HCT116 (cell line): ENCODE results near the gene C1S. TPM values are rescaled to one million over a fixed set of nuclear protein-coding genes. Genes with fewer than 3 reads are reported as not detected.

Source experiments
- ATAC-seq: fragments of 200-7000 bp; cut with Tn5 transposase; 2 replicates; pipeline ENCODE4 v1.9.1; 2020; ENCODE audit warnings: mild to moderate bottlenecking, moderate library complexity
- BruUV-seq: library from RNA; stranded (reverse); fragments of 400-500 nt; replicated peaks from 2 replicates; lab custom pipeline; 2021; lab: Mats Ljungman, UMichigan
- CTCF ChIA-PET: fragments of 300-600 bp; sonication (Branson Sonifier 250); formaldehyde crosslinking; loops from one replicate; lab custom pipeline; 2021; ENCODE audit warnings: antibody characterized with exemption; lab: Charles Lee
- POLR2A ChIA-PET: fragments of 300-600, 350-600 bp; sonication (Branson Sonifier 250); formaldehyde crosslinking; loops from one replicate; lab custom pipeline; 2021; ENCODE audit warnings: antibody characterized with exemption; lab: Charles Lee
- RAD21 ChIA-PET, 2 experiments: fragments of 300-600 bp; sonication (Branson Sonifier 250); formaldehyde crosslinking; loops; one replicate each; lab custom pipeline; 2023; ENCODE audit warnings: low total read pairs in 2 of 2; ENCODE audit not compliant: uncharacterized antibody in 2 of 2, unreplicated experiment in 2 of 2, low non-redundant PET in 1 of 2; lab: Charles Lee
- DNase-seq: peaks from one replicate; pipeline ENCODE4 v3.0.0-alpha.2; 2010; ENCODE audit warnings: low read depth, low spot score
- H2AFZ ChIP-seq: fragments of 200-600 bp; shearing (Covaris generic), sonication (generic); 2 replicates; pipeline ENCODE4 v1.6.1; 2017; ENCODE audit warnings: low read depth, mixed run types, mixed read lengths, antibody characterized with exemption, low read length; ENCODE audit not compliant: poor library complexity, severe bottlenecking
- H3K27ac ChIP-seq: 2 replicates; pipeline ENCODE4 v1.5.1; 2012; ENCODE audit warnings: low read depth, low read length
- H3K27me3 ChIP-seq: fragments of 200-600 bp; sonication (generic); 2 replicates; pipeline ENCODE4 v1.6.1; 2016; ENCODE audit warnings: mixed run types, low read length, mixed read lengths; ENCODE audit not compliant: insufficient read depth
- H3K36me3 ChIP-seq, 2 experiments: fragments of 200-500 bp in 1 of 2; fragments of 200-600 bp in 1 of 2; sonication (Bioruptor generic) in 1 of 2; sonication (generic) in 1 of 2; 2 replicates each; pipeline versions ENCODE4 v1.5.1 to v1.6.1; 2014 to 2016; ENCODE audit warnings: low read length in 2 of 2, inconsistent platforms in 1 of 2, mixed read lengths in 1 of 2, mixed run types in 1 of 2; ENCODE audit not compliant: insufficient read depth in 2 of 2, control insufficient read depth in 1 of 2
- H3K4me1 ChIP-seq, 2 experiments: fragments of 200-600 bp in 1 of 2; sonication (generic) in 1 of 2; 2 replicates each; pipeline versions ENCODE4 v1.5.1 to v1.6.1; 2012 to 2017; ENCODE audit warnings: low read length in 2 of 2, inconsistent platforms in 1 of 2, mild to moderate bottlenecking in 1 of 2, mixed read lengths in 1 of 2, mixed run types in 1 of 2, moderate library complexity in 1 of 2; ENCODE audit not compliant: insufficient read depth in 2 of 2, control insufficient read depth in 1 of 2
- H3K4me2 ChIP-seq: fragments of 200-600 bp; sonication (generic); 2 replicates; pipeline ENCODE4 v1.6.1; 2017; ENCODE audit warnings: mixed run types, low read length, mixed read lengths
- H3K4me3 ChIP-seq, 2 experiments: fragments of 200-600 bp in 1 of 2; sonication (generic) in 1 of 2; replicated peaks in 1 of 2; 2 replicates each; pipeline ENCODE4 v1.5.1; 2011 to 2016; ENCODE audit warnings: low read length in 2 of 2, control low read depth in 1 of 2, low read depth in 1 of 2, mild to moderate bottlenecking in 1 of 2, mixed read lengths in 1 of 2, mixed run types in 1 of 2
- H3K79me2 ChIP-seq: fragments of 200-600 bp; sonication (generic); 2 replicates; pipeline ENCODE4 v1.6.1; 2017; ENCODE audit warnings: mild to moderate bottlenecking, mixed run types, low read length, moderate library complexity, mixed read lengths; ENCODE audit not compliant: insufficient read depth
- H3K9ac ChIP-seq: fragments of 200-600 bp; sonication (generic); 2 replicates; pipeline ENCODE4 v1.6.1; 2016; ENCODE audit warnings: low read length, mixed read lengths
- H3K9me2 ChIP-seq: fragments of 200-600 bp; sonication (generic), shearing (Covaris generic); 2 replicates; pipeline ENCODE4 v1.6.1; 2017; ENCODE audit warnings: mixed run types, mild to moderate bottlenecking, moderate library complexity; ENCODE audit not compliant: insufficient read depth
- H3K9me3 ChIP-seq, 2 experiments: fragments of 200-500 bp in 1 of 2; fragments of 200-600 bp in 1 of 2; sonication (Bioruptor generic) in 1 of 2; sonication (generic) in 1 of 2; 2 replicates each; pipeline ENCODE4 v1.6.1; 2014 to 2017; ENCODE audit warnings: low read length in 2 of 2, mixed read lengths in 2 of 2, inconsistent platforms in 1 of 2, low read depth in 1 of 2, mild to moderate bottlenecking in 1 of 2, mixed run types in 1 of 2, moderate library complexity in 1 of 2; ENCODE audit not compliant: control insufficient read depth in 1 of 2, insufficient read depth in 1 of 2
- H4K20me1 ChIP-seq: fragments of 200-600 bp; sonication (generic), shearing (Covaris generic); 2 replicates; pipeline ENCODE4 v1.6.1; 2017; ENCODE audit warnings: mixed run types, mild to moderate bottlenecking, moderate library complexity; ENCODE audit not compliant: insufficient read depth
- EZH2 ChIP-seq: fragments of 200-600 bp; sonication (generic); IDR thresholded peaks from 2 replicates; pipeline ENCODE4 v1.6.1; 2017; ENCODE audit warnings: antibody characterized with exemption, mixed run types
- EZH2phosphoT487 ChIP-seq: fragments of 200-600 bp; IDR thresholded peaks from 2 replicates; pipeline ENCODE4 v1.6.1; 2018; ENCODE audit warnings: antibody characterized with exemption, borderline replicate concordance
- POLR2A ChIP-seq: IDR thresholded peaks from 2 replicates; pipeline ENCODE4 v1.7.0; 2011; ENCODE audit warnings: borderline replicate concordance; ENCODE audit not compliant: insufficient read depth, insufficient read length; ENCODE audit errors: extremely low read depth
- POLR2AphosphoS5 ChIP-seq: IDR thresholded peaks from 2 replicates; pipeline ENCODE4 v1.6.1; 2011; ENCODE audit warnings: mild to moderate bottlenecking, low read depth, low read length, moderate library complexity
- RAD21 ChIP-seq: IDR thresholded peaks from 2 replicates; pipeline ENCODE4 v1.6.1; 2012; ENCODE audit warnings: low read depth, mild to moderate bottlenecking
- SIN3A ChIP-seq: IDR thresholded peaks from 2 replicates; pipeline ENCODE4 v1.6.1; 2012; ENCODE audit warnings: low read depth
- intact Hi-C: fragments of 100-400 bp; cut with micrococcal nuclease; formaldehyde crosslinking; loops from 2 replicates; pipeline ENCODE4 v1.10.0; 2022
- total RNA-seq: library from RNA; stranded (reverse); gene quantifications from one replicate; pipeline ENCODE4 v1.2.1, GENCODE V29; 2021; ENCODE audit not compliant: unreplicated experiment
- TF ChIP-seq, protein P1 (sequence below): IDR thresholded peaks from 2 replicates; pipeline ENCODE4 v1.6.1; 2012

C1S gene
- total RNA-seq, 1 experiment from 2014 or later: 2.4 TPM

DNA sequence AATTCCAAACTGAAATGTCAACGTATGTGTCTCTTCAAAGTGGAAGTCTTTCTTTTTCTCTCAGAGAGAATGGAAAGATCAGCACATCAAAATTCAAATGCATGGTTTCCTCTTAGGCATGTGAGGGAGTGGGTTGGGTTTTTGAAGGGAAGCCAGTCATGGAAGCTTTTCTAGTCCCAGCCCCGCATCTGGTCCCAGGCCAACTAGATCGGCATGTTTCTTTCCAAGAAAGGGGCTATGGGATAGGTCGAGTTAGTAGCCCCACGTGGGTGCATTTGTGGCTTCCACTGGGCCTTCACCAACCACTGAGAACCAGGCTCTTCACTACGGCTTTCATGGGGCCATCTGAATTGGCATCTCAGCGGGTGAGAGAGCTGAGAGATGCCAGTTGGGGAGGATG, 6.6 kb downstream of the C1S start:
- no peak overlapping the region for H3K4me2 ChIP-seq
- POLR2A ChIA-PET: no interaction called here
- no peaks in the 10 kb centered on the region for H3K79me2 ChIP-seq
- no peaks in the 10 kb centered on the region for H4K20me1 ChIP-seq
- no peaks in the 10 kb centered on the region for H3K4me1 ChIP-seq
- no TSS peak for BruUV-seq
- no peak overlapping the region for H3K9ac ChIP-seq
- DNase-seq: no peak
- intact Hi-C loops: no loop called here
- no peaks in the 10 kb centered on the region for H3K27me3 ChIP-seq
- no peaks in the 10 kb centered on the region for H3K9me2 ChIP-seq
- no peak for ATAC-seq
- RAD21 ChIA-PET: no interaction called here
- TF ChIP-seq SIN3A (no peak), EZH2 (no peak)
- TF ChIP-seq, all 23 proteins: peak for 0
- Histone ChIP-seq H3K27ac (no peak overlapping the region), H3K36me3 (no peaks in the 10 kb centered on the region), H2AFZ (no peak overlapping the region), H3K9me3 (no peaks in the 10 kb centered on the region), H3K4me3 (no peak overlapping the region)
- CTCF ChIA-PET: no interaction called here

DNA sequence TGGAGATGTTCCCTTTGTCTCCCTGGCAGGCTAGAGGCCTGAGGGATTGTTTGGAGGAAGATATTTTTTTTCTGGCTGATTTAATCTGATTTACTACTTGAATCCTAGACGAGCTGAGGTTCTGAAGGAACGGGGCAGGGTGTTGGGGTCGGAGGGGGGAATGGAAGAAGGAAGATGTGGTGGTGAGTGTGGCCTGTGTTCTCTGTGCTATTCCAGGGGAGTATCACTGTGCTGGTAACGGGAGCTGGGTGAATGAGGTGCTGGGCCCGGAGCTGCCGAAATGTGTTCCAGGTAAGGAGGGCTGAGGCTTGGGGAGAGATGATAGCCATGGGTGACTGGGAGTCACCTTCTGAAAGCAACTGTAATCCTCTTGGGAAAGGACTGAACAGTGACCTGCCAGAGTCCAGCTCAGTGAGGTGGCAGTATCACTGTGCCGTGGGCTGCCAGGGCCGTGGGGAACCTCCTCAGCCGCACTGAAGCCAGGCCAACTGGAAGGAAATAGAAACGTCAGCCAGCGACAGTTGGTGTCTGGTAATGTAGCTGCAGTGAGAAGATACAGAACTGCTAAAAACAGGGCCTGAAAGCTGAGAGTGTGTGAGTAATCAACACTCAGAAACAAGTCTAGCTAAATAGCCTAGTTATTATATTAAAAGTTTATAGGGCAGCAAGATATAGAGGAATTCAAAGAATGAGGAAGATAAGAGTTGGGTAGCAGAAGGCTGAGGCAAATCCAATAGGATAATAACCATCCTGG, 7.9 kb downstream of the C1S start:
- Histone ChIP-seq H3K27ac (no peak overlapping the region), H3K4me2 (no peak overlapping the region), H3K27me3 (no peaks in the 10 kb centered on the region), H3K9ac (no peak overlapping the region), H3K9me2 (no peaks in the 10 kb centered on the region), H3K79me2 (no peaks in the 10 kb centered on the region), H3K4me3 (no peak overlapping the region), H3K9me3 (no peaks in the 10 kb centered on the region), H2AFZ (no peak overlapping the region), H3K36me3 (no peaks in the 10 kb centered on the region), H3K4me1 (no peaks in the 10 kb centered on the region), H4K20me1 (no peaks in the 10 kb centered on the region)
- POLR2A ChIA-PET: no interaction called here
- intact Hi-C loops: no loop called here
- BruUV-seq: no TSS peak
- CTCF ChIA-PET: no interaction called here
- no peak for DNase-seq
- ATAC-seq: no peak
- TF ChIP-seq EZH2phosphoT487 (no peak), POLR2AphosphoS5 (no peak), SIN3A (no peak), RAD21 (no peak), EZH2 (no peak), POLR2A (no peak)
- TF ChIP-seq, protein P1, sequence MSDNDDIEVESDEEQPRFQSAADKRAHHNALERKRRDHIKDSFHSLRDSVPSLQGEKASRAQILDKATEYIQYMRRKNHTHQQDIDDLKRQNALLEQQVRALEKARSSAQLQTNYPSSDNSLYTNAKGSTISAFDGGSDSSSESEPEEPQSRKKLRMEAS: no peak
- RAD21 ChIA-PET: no interaction called here
